GM12878 (cell line): ENCODE results near the gene CRIM1. TPM values are rescaled to one million over a fixed set of nuclear protein-coding genes. Genes with fewer than 3 reads are reported as not detected.
A peak's percentile ranks its signal among the peaks of the same experiment; 100 is the strongest.

ENCODE experiments used
- ATAC-seq: fragments of 200-7000 bp; cut with Tn5 transposase; 3 replicates; pipeline ENCODE4 v1.9.1; 2020; ENCODE audit warnings: mild to moderate bottlenecking, moderate library complexity
- BruUV-seq: library from RNA; stranded (reverse); fragments of 400-500 nt; replicated peaks from 2 replicates; lab custom pipeline; 2021; lab: Mats Ljungman, UMichigan
- CTCF ChIA-PET: fragments of 300-600 bp; sonication (Branson Sonifier 250); formaldehyde crosslinking; extraction: SDS; loops from one replicate; lab custom pipeline; 2021; ENCODE audit warnings: inconsistent platforms; lab: Yijun Ruan, JAX
- POLR2A ChIA-PET: fragments of 350-600 bp; formaldehyde crosslinking; extraction: SDS; loops from one replicate; lab custom pipeline; 2021; ENCODE audit warnings: inconsistent platforms; lab: Charles Lee
- RAD21 ChIA-PET: fragments of 300-600 bp; sonication (Branson Sonifier 250); formaldehyde crosslinking; loops from one replicate; lab custom pipeline; 2023; ENCODE audit warnings: antibody characterized with exemption; ENCODE audit not compliant: unreplicated experiment; lab: Charles Lee
- SMC1A ChIA-PET: fragments of 300-600 bp; sonication (Branson Sonifier 250); formaldehyde crosslinking; loops from one replicate; lab custom pipeline; 2023; ENCODE audit not compliant: unreplicated experiment, uncharacterized antibody; lab: Charles Lee
- DNase-seq: peaks from one replicate; pipeline ENCODE4 v3.0.0-alpha.2; 2011; ENCODE audit warnings: low read depth, low spot score
- FAIRE-seq: peaks from 3 replicates; lab custom pipeline; 2011; peaks lifted over from hg19 to GRCh38; lab: Jason Lieb, UNC
- H2AFZ ChIP-seq: 2 replicates; pipeline ENCODE4 v1.6.0; 2011; ENCODE audit warnings: low read depth, low read length, control low read depth; ENCODE audit not compliant: control insufficient read depth
- H3K27ac ChIP-seq: 2 replicates; pipeline ENCODE4 v1.5.1; 2011; ENCODE audit warnings: control low read depth; ENCODE audit not compliant: control insufficient read depth, insufficient read depth
- H3K27me3 ChIP-seq, 2 experiments: replicated peaks in 1 of 2; 2 replicates each; pipeline versions ENCODE4 v1.6.0 to v1.6.1; 2011; ENCODE audit warnings: low read length in 1 of 2; ENCODE audit not compliant: control insufficient read depth in 2 of 2, insufficient read depth in 2 of 2
- H3K36me3 ChIP-seq, 2 experiments: 2 replicates each; pipeline ENCODE4 v1.5.1; 2011; ENCODE audit warnings: low read length in 1 of 2; ENCODE audit not compliant: control insufficient read depth in 2 of 2, insufficient read depth in 2 of 2
- H3K4me1 ChIP-seq: 2 replicates; pipeline ENCODE4 v1.6.1; 2011; ENCODE audit warnings: mild to moderate bottlenecking, low read length, moderate library complexity, mixed read lengths; ENCODE audit not compliant: control insufficient read depth, insufficient read depth
- H3K4me2 ChIP-seq: 2 replicates; pipeline ENCODE4 v1.6.0; 2011; ENCODE audit warnings: control low read depth; ENCODE audit not compliant: control insufficient read depth, insufficient read depth
- H3K4me3 ChIP-seq: fragments of 200-600 bp; sonication (generic); 2 replicates; pipeline ENCODE4 v1.5.1; 2016
- H3K79me2 ChIP-seq: 2 replicates; pipeline ENCODE4 v1.6.0; 2011; ENCODE audit warnings: low read length; ENCODE audit not compliant: control insufficient read depth, insufficient read depth
- H3K9ac ChIP-seq: 2 replicates; pipeline ENCODE4 v1.8.0; 2011; ENCODE audit warnings: low read length, control low read depth, mixed read lengths; ENCODE audit not compliant: control insufficient read depth, insufficient read depth
- H3K9me3 ChIP-seq: replicated peaks from 3 replicates; pipeline ENCODE4 v1.5.1; 2011; ENCODE audit warnings: mild to moderate bottlenecking, low read length; ENCODE audit not compliant: control insufficient read depth, insufficient read depth
- H4K20me1 ChIP-seq: 2 replicates; pipeline ENCODE4 v1.6.0; 2011; ENCODE audit not compliant: control insufficient read depth, insufficient read depth
- CEBPZ ChIP-seq: fragments of 150-350 bp; IDR thresholded peaks from 2 replicates; pipeline ENCODE4 v1.6.1; 2016; ENCODE audit warnings: low read depth, low read length
- CREM ChIP-seq: IDR thresholded peaks from 2 replicates; pipeline ENCODE4 v1.6.1; 2014; ENCODE audit warnings: antibody characterized with exemption, low read depth
- NKRF ChIP-seq: fragments of 450-650 bp; conservative IDR thresholded peaks from 2 replicates; pipeline ENCODE4 v1.6.1; 2017; ENCODE audit warnings: mild to moderate bottlenecking, moderate library complexity
- NR2C2 ChIP-seq: IDR thresholded peaks from 2 replicates; pipeline ENCODE4 v1.6.1; 2011; ENCODE audit warnings: borderline replicate concordance, low read depth; ENCODE audit not compliant: control insufficient read depth, insufficient read length
- PML ChIP-seq: IDR thresholded peaks from 2 replicates; pipeline ENCODE4 v1.6.1; 2012; ENCODE audit warnings: low read length, inconsistent platforms
- RAD21 ChIP-seq: IDR thresholded peaks from 2 replicates; pipeline ENCODE4 v1.6.1; 2011; ENCODE audit warnings: mild to moderate bottlenecking, low read depth, low read length, moderate library complexity; ENCODE audit not compliant: insufficient read depth
- SMAD1 ChIP-seq: fragments of 450-650 bp; IDR thresholded peaks from 2 replicates; pipeline ENCODE4 v1.6.1; 2018; ENCODE audit warnings: mild to moderate bottlenecking, low read depth; ENCODE audit not compliant: partially characterized antibody
- SP1 ChIP-seq: IDR thresholded peaks from one replicate; pipeline ENCODE4 v1.6.1; 2011; ENCODE audit warnings: low read depth, low read length
- WGBS: methylation state at CpG from one replicate; pipeline ENCODE4 v1.1.6; 2016; ENCODE audit warnings: low lambda C conversion rate; ENCODE audit not compliant: insufficient replicate concordance, insufficient coverage; ENCODE audit errors: missing lambda C conversion rate; 5-methylcytosine and 5-hydroxymethylcytosine counted together
- in situ Hi-C: fragments of 300-500 bp; cut with MboI; formaldehyde crosslinking; loops from 9 replicates; pipeline ENCODE4 v1.14.3; 2018; ENCODE audit warnings: mixed read lengths
- intact Hi-C: fragments of 100-400 bp; cut with micrococcal nuclease; formaldehyde crosslinking; loops from one replicate; pipeline ENCODE4 v1.14.2; 2022; ENCODE audit not compliant: unreplicated experiment
- polyA plus RNA-seq, 11 experiments: library from polyadenylated mRNA; depleted of rRNA in 4 of 11; unstranded in 6 of 11; stranded (reverse) in 5 of 11; fragments of >200 nt; fragmentation: Nextera tagmentation in 4 of 11; fragmentation: Illumina TruSeq in 1 of 11; extraction: Ambion mirVana in 4 of 11; extraction: Trizol in 1 of 11; gene quantifications; 1 replicate in 1 of 11; 2 replicates in 10 of 11; pipeline versions ENCODE4 v1.2.1 to v1.2.3, GENCODE V29; 2011 to 2016; ENCODE audit warnings: inconsistent platforms in 2 of 11, missing spikeins in 2 of 11, low read depth in 1 of 11
- total RNA-seq, 4 experiments: library from RNA; depleted of rRNA in 3 of 4; stranded (reverse); fragments of >200 nt in 3 of 4; fragmentation: Illumina TruSeq in 1 of 4; extraction: Trizol in 1 of 4; gene quantifications; 2 replicates each; pipeline versions ENCODE4 v1.2.1 to v1.2.3, GENCODE V29; 2013 to 2021

Gene CRIM1
- total and polyA plus RNA-seq, 10 of the 15 experiments (the other 5 are each of a cell fraction or from before 2014, with no cell fraction given), result 0.42 to 7.4 (median 3.1) TPM

GRCh38 chr2:36333350-36334012, 22.1 kb upstream of the CRIM1 start:
- no peaks in the 10 kb centered on the region; a peak in 1 of 4 replicates for H3K27me3 ChIP-seq
- no peaks in the 10 kb centered on the region for H4K20me1 ChIP-seq
- intact Hi-C loops (loop anchor here (10.0 kb wide), 1 partner anchor 459 kb away; no protein-coding TSS in a partner anchor), in situ Hi-C loops (no loop called here)
- RAD21 ChIA-PET, result interaction anchor here (1.2 kb wide), 1 partner anchor 99 kb away, joined by 3 read pairs; no protein-coding TSS in a partner anchor
- FAIRE-seq (no peak), ATAC-seq (peak; percentile 58), DNase-seq (no peak)
- no peak overlapping the region for H3K4me2 ChIP-seq
- H3K9me3 ChIP-seq, result no peaks in the 10 kb centered on the region
- SMC1A ChIA-PET, result interaction anchor here (0.8 to 1.3 kb wide), 3 partner anchors 82 to 363 kb away, joined by 3 to 6 read pairs (median 3); no protein-coding TSS in a partner anchor
- POLR2A ChIA-PET, result no interaction called here
- no peak overlapping the region for H3K4me3 ChIP-seq
- no TSS peak for BruUV-seq
- no peaks in the 10 kb centered on the region for H3K4me1 ChIP-seq
- H2AFZ ChIP-seq, result no peak overlapping the region
- no peak for TF ChIP-seq SP1
- TF ChIP-seq PML, result no peak
- no peak for TF ChIP-seq SMAD1
- TF ChIP-seq RAD21, result peak; percentile 48
- no peak for TF ChIP-seq CREM
- no peak for TF ChIP-seq NR2C2
- TF ChIP-seq CEBPZ, result no peak
- TF ChIP-seq NKRF, result no peak
- no peak overlapping the region for H3K27ac ChIP-seq
- no peaks in the 10 kb centered on the region for H3K79me2 ChIP-seq
- WGBS, result 38% methylated on average over 4 of the region's 4 CpGs
- no peaks in the 10 kb centered on the region for H3K36me3 ChIP-seq
- no peak overlapping the region for H3K9ac ChIP-seq
- CTCF ChIA-PET, result interaction anchor here (1.1 to 2.1 kb wide), 3 partner anchors 128 to 362 kb away, joined by 3 to 13 read pairs (median 4); no protein-coding TSS in a partner anchor
